GM12891 (cell line): ENCODE measurements around the gene BNC2.

Experiments
- DNase-seq: peaks from one replicate; pipeline ENCODE4 v3.0.0; 2011; ENCODE audit warnings: low spot score; ENCODE audit not compliant: insufficient read length
- FAIRE-seq: peaks from 2 replicates; lab custom pipeline; 2011; peaks lifted over from hg19 to GRCh38; lab: Jason Lieb, UNC
- PAX5 ChIP-seq: IDR thresholded peaks from 2 replicates; pipeline ENCODE4 v1.6.1; 2011; ENCODE audit warnings: low read length, moderate library complexity, mild to moderate bottlenecking; ENCODE audit not compliant: insufficient read depth, severe bottlenecking
- POLR2A ChIP-seq: IDR thresholded peaks from 2 replicates; pipeline ENCODE4 v1.6.1; 2011; ENCODE audit warnings: low read depth, low read length, control low read depth
- POLR2AphosphoS5 ChIP-seq: IDR thresholded peaks from 2 replicates; pipeline ENCODE4 v1.6.1; 2011; ENCODE audit warnings: low read depth, low read length, control low read depth
- POU2F2 ChIP-seq: IDR thresholded peaks from 2 replicates; pipeline ENCODE4 v1.6.1; 2011; ENCODE audit warnings: low read depth, mild to moderate bottlenecking, control low read depth, low read length, moderate library complexity
- SPI1 ChIP-seq: IDR thresholded peaks from 2 replicates; pipeline ENCODE4 v1.6.1; 2011; ENCODE audit warnings: low read depth, low read length, control low read depth
- TAF1 ChIP-seq: IDR thresholded peaks from 2 replicates; pipeline ENCODE4 v1.6.1; 2011; ENCODE audit warnings: low read depth, low read length, control low read depth

Gene BNC2

GRCh38 chr9:16830806-16831205 is 39.7 kb downstream of the BNC2 start:
- DNase-seq (no peak), FAIRE-seq (no peak)
- TF ChIP-seq POLR2AphosphoS5 (no peak), POU2F2 (no peak), POLR2A (no peak)

GRCh38 chr9:16828340-16829281 is 41.9 kb downstream of the BNC2 start:
- FAIRE-seq (no peak), DNase-seq (no peak)
- TF ChIP-seq SPI1 = no peak
- TF ChIP-seq POLR2AphosphoS5 = no peak
- no peak for TF ChIP-seq POLR2A
- TF ChIP-seq TAF1 = no peak
- TF ChIP-seq PAX5 = no peak
- no peak for TF ChIP-seq POU2F2

GRCh38 chr9:16825971-16826625 is 44.4 kb downstream of the BNC2 start:
- TF ChIP-seq SPI1 (no peak), POLR2AphosphoS5 (no peak), TAF1 (no peak), POU2F2 (no peak), POLR2A (no peak)
- FAIRE-seq (no peak), DNase-seq (no peak)

DNA sequence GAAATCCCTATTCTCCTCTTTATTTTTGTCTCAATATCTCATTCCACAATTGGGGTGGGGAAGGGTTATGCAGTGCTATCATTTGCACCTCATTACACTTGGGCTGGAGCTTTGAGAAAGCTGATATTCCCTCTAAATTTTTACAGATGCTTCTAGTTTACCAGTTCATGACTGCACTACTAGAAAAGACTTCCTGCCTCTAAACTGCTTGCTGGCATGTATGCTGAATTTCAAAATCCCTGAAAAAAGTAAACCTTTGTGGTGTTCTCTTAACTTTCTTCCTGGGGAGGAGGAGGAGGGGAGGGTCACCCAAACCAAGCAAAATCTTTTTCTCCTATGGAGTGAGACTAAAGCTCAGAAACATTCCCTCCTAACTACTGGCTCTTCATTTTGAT is 45.1 kb downstream of the BNC2 start:
- TF ChIP-seq PAX5 = no peak
- TF ChIP-seq POLR2AphosphoS5 = no peak
- TF ChIP-seq TAF1 = no peak
- TF ChIP-seq POU2F2 = no peak
- TF ChIP-seq POLR2A = no peak
- no peak for TF ChIP-seq SPI1
- DNase-seq (no peak), FAIRE-seq (no peak)

GRCh38 chr9:16824545-16825330 is 45.7 kb downstream of the BNC2 start:
- FAIRE-seq = no peak
- no peak for DNase-seq
- TF ChIP-seq POLR2AphosphoS5 (no peak), PAX5 (no peak), POLR2A (no peak), SPI1 (no peak), TAF1 (no peak), POU2F2 (no peak)

DNA sequence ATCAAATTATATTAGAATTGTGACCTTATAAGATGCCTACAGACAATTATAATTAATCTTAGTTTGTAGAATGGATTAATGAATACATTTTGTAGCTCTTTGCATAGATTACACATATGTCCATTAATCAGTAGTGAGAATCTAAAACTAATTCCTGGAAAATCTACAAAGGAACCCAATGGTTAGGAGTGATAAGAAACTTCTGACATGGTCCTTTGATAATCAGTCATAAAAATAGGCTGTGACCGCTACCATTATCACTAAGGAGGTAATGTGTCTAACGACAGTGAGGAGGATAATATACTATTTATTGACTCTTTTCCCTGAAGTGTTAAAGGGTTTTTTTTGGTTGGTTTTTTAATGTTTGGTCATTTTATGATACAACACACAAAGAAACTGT is 46.6 kb downstream of the BNC2 start:
- DNase-seq (no peak), FAIRE-seq (no peak)
- no peak for TF ChIP-seq POLR2A

- no peak for DNase-seq
- no peak for FAIRE-seq
- TF ChIP-seq POU2F2 (no peak), PAX5 (no peak), TAF1 (no peak), POLR2AphosphoS5 (no peak), POLR2A (no peak), SPI1 (no peak)
Observed at GRCh38 chr9:16821344-16821743, 49.1 kb downstream of the BNC2 start.

GRCh38 chr9:16817514-16817913 is 53.0 kb downstream of the BNC2 start:
- FAIRE-seq = no peak

DNA sequence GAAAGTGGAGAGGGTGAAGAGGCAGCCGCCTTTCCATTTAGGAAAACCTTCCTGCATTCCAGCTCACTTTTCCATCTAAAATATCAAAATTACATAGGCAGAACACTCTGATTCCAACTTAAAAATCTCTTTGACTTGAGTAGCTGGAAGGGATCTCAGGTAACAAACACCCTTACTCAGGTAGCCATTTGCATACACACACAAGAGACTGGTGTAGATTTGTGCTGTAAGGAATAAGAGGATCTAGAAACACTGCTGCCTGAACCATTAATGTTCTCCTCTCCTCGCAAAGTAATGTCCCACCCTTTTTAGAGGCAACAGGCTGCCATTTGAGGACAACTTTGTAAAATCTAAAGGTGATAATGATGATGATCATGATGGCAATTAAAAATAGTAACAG is 53.5 kb downstream of the BNC2 start:
- FAIRE-seq (no peak), DNase-seq (no peak)
- TF ChIP-seq SPI1 (no peak), POLR2A (no peak), POU2F2 (no peak), TAF1 (no peak), POLR2AphosphoS5 (no peak), PAX5 (no peak)

More at GRCh38 chr9:16817514-16817913, 53.0 kb downstream of the BNC2 start:
- TF ChIP-seq POLR2AphosphoS5 (no peak), SPI1 (no peak), POLR2A (no peak), POU2F2 (no peak), PAX5 (no peak), TAF1 (no peak)
- no peak for DNase-seq

GRCh38 chr9:16816011-16816410 is 54.5 kb downstream of the BNC2 start:
- TF ChIP-seq TAF1 = no peak
- TF ChIP-seq SPI1 = no peak
- TF ChIP-seq POLR2A = no peak
- no peak for TF ChIP-seq PAX5
- no peak for TF ChIP-seq POU2F2
- no peak for TF ChIP-seq POLR2AphosphoS5
- no peak for FAIRE-seq
- DNase-seq = no peak
